Activated CD4-positive, alpha-beta T cell treated with anti-CD3 and anti-CD28 coated beads for 36 hours (primary cell): Measurements from ENCODE around the gene CFAP97. TPM values are rescaled to one million over a fixed set of nuclear protein-coding genes. Genes with fewer than 3 reads are reported as not detected.

Experiments used
- ATAC-seq: fragments of 200-7000 bp; cut with Tn5 transposase; one replicate; pipeline ENCODE4 v1.10.0; 2021; ENCODE audit warnings: mild to moderate bottlenecking, moderate library complexity
- CTCF ChIA-PET: fragments of 350-600 bp; sonication (Branson Sonifier 250); formaldehyde crosslinking; loops from one replicate; lab custom pipeline; 2021; ENCODE audit warnings: antibody characterized with exemption; lab: Charles Lee
- POLR2A ChIA-PET: fragments of 350-600 bp; sonication (Branson Sonifier 250); formaldehyde crosslinking; loops from one replicate; lab custom pipeline; 2021; ENCODE audit warnings: antibody characterized with exemption, inconsistent platforms; lab: Charles Lee
- DNase-seq: peaks from one replicate; pipeline ENCODE4 v3.0.0-alpha.2; 2020
- H3K27ac Mint-ChIP-seq: one replicate; pipeline ENCODE4 v1.8.0; 2021; ENCODE audit warnings: mixed read lengths
- H3K27me3 Mint-ChIP-seq: one replicate; pipeline ENCODE4 v1.8.0; 2021; ENCODE audit warnings: mixed read lengths
- H3K36me3 Mint-ChIP-seq: one replicate; pipeline ENCODE4 v1.8.0; 2021; ENCODE audit warnings: low read depth, mixed read lengths
- H3K4me1 Mint-ChIP-seq: one replicate; pipeline ENCODE4 v1.8.0; 2021; ENCODE audit warnings: mixed read lengths
- H3K4me3 Mint-ChIP-seq: one replicate; pipeline ENCODE4 v1.8.0; 2021; ENCODE audit warnings: mild to moderate bottlenecking, moderate library complexity, mixed read lengths
- H3K9me3 Mint-ChIP-seq: one replicate; pipeline ENCODE4 v1.8.0; 2021; ENCODE audit warnings: low read depth, mixed read lengths
- intact Hi-C, 2 experiments: fragments of 100-400 bp; cut with DNase I in 1 of 2; cut with micrococcal nuclease in 1 of 2; formaldehyde crosslinking; loops; one replicate each; pipeline versions ENCODE4 v1.14.2 to v1.15.1; 2022 to 2024; cut with DNase I, micrococcal nuclease
- total RNA-seq, 2 experiments: library from RNA; stranded (reverse); gene quantifications; one replicate each; pipeline ENCODE4 v1.2.3, GENCODE V29; 2021

The CFAP97 gene
- total RNA-seq, 2 experiments from 2014 or later, result 54.6 to 81.8 TPM

DNA sequence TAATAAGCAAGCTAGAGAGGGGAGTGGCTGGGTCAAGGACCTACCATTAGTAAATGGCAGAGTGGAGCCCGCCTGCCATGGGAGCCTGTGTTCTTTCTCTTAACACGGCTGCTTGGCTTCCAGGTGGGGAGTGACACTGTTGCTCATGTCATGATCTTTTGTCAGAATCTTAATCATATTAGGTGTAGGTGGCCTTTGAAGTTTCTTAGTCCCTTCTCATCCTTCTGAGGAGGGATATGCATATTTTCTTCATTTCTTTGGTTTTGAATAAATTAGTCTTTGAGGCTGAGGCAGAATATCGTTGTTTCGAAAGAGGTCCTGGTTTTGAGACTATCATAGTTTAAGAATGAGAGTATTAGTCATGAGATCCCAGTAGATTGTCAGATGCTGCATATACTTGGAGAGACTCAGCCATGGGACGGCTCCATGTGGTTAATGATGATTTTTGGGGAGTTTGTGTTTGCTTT, 34.4 kb upstream of the CFAP97 start:
- intact Hi-C loops, result no loop called here

DNA sequence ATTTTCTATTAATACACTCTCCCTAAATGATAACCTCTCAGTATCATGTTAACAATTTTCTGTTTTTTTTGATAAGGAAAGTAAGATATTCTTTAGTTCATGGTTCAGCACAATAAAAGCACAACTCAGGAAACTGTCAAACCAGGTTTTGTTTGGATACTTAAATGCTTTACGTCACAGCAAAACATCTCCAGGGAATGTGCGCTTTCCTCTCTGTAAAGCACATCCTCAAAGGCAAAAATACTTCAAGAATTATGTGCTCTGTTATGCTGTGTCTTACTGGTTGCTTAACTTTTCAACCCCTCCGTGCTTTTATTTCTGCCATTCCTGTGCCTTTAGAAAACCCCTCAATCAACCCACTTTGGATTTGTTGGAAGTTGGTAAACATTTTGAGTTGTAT, 33.4 kb upstream of the CFAP97 start:
- peaks cover 9% of the 10 kb centered on the region for H3K36me3 Mint-ChIP-seq
- intact Hi-C loops, result no loop called here
- H3K4me3 Mint-ChIP-seq, result no peak overlapping the region
- peaks cover 7% of the 10 kb centered on the region for H3K9me3 Mint-ChIP-seq
- H3K27me3 Mint-ChIP-seq, result no peaks in the 10 kb centered on the region
- H3K27ac Mint-ChIP-seq, result no peak overlapping the region
- H3K4me1 Mint-ChIP-seq, result peaks cover 24% of the 10 kb centered on the region
- DNase-seq, result no peak
- ChIA-PET POLR2A (interaction anchor here (0.7 kb wide), 1 partner anchor 22 kb away, joined by 5 read pairs; no protein-coding TSS in a partner anchor), CTCF (no interaction called here)
- no peak for ATAC-seq

More for the DNA sequence above, 34.4 kb upstream of the CFAP97 start:
- H3K27me3 Mint-ChIP-seq, result no peaks in the 10 kb centered on the region
- H3K27ac Mint-ChIP-seq, result peak overlapping the region; percentile 58
- H3K4me3 Mint-ChIP-seq, result peak overlapping the region; percentile 17
- peaks cover 23% of the 10 kb centered on the region for H3K4me1 Mint-ChIP-seq
- H3K36me3 Mint-ChIP-seq, result peaks cover 9% of the 10 kb centered on the region
- ATAC-seq (peak; percentile 90), DNase-seq (peak; percentile 53)
- CTCF ChIA-PET, result no interaction called here
- H3K9me3 Mint-ChIP-seq, result peaks cover 7% of the 10 kb centered on the region
- POLR2A ChIA-PET, result no interaction called here

DNA sequence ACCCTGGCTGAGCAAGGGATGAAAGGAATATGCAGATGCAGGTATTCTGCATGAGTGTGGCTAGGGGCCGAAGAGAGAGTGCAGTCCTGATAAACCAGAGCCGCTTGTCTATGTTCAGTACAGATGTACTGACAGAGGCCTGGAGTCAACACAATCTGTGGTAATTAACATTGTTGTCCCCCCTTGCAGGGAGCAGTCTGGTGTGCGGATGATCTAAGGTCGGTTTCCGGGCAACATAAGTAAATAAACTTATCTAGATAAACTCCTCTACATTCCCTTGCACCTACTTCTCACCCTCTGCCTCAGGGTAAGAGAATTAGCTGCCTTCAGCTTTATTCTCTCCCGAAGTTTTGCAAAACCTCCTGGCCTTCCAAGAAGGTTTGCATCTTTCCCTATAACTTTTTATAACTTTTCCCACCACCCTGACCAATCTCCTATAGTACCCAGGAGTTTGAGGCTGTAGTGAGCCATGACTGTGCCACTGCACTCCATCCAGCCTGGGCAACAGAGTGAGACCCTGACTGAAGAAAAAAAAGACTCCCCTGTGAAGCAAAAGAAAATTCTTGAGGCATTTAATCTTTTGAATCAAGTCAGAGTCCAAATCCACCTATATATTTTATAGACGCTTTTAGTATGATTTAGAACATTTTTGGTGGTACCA, 32.2 kb upstream of the CFAP97 start:
- no peak for DNase-seq
- Mint-ChIP-seq H3K4me3 (no peak overlapping the region), H3K27ac (no peak overlapping the region), H3K9me3 (peaks cover 7% of the 10 kb centered on the region), H3K36me3 (peaks cover 9% of the 10 kb centered on the region), H3K27me3 (no peaks in the 10 kb centered on the region), H3K4me1 (peaks cover 29% of the 10 kb centered on the region)
- ATAC-seq, result no peak
- POLR2A ChIA-PET, result no interaction called here
- CTCF ChIA-PET, result interaction anchor here (0.9 kb wide), 1 partner anchor 9 kb away, joined by 3 read pairs; no protein-coding TSS in a partner anchor
- intact Hi-C loops, result no loop called here

DNA sequence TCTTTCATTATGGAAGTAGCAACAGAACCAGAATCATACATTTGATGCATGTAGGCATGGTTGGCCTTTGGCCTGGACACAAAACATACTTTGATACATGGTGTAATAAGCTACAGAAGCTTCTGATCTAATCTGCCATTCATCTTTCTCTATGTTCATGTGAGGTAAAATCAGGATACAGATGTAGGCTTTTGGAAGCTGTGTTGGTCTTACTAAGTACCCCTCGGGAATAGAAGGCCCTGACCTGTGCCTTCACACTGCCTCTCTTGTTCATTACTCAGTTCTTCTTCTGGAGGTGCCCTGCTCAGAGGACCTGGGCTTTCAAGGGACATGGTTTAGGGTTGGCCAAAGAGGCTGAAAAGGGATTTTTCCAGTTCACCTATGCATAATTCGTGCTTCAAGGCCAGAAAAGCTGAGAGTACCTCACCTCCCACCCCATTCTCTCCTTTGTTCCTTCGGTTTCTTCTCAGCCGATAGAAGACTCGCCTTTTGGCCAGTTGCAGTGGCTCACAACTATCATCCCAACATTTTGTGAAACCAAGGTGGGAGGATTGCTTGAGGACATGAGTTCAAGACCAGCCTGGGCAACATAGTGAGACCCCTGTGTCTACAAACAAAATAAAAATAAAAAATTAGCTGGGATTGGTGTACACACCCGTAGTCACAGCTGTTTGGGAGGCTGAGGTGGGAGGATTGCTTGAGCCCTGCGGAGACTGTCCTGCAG, 31.5 kb upstream of the CFAP97 start:
- CTCF ChIA-PET, result interaction anchor here (0.9 kb wide), 1 partner anchor 10 kb away, joined by 3 read pairs; no protein-coding TSS in a partner anchor
- H3K9me3 Mint-ChIP-seq, result peaks cover 7% of the 10 kb centered on the region
- intact Hi-C loops, result no loop called here
- peaks cover 29% of the 10 kb centered on the region for H3K4me1 Mint-ChIP-seq
- H3K27ac Mint-ChIP-seq, result no peak overlapping the region
- H3K27me3 Mint-ChIP-seq, result no peaks in the 10 kb centered on the region
- POLR2A ChIA-PET, result no interaction called here
- peaks cover 9% of the 10 kb centered on the region for H3K36me3 Mint-ChIP-seq
- H3K4me3 Mint-ChIP-seq, result no peak overlapping the region
- ATAC-seq (no peak), DNase-seq (no peak)

DNA sequence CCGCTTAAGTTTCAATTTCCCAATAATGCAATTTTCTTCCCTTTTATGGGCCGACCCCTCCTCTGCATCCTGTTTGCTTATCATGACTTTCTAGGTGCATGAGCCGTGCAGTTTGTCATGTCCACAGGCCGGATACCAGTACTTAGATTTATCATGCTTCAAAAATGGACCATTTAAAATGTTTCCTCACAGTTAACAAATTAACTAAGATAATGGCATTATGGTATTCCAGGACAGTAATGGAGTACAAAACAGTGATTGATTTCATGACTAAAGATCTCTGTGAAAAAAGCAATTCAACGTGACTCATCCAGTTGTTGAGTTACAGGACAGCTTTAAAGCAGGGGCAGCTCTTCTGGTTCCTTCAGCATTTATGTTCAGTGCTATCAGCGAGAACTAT, 28.6 kb upstream of the CFAP97 start:
- Mint-ChIP-seq H3K4me1 (peaks cover 14% of the 10 kb centered on the region), H3K27me3 (no peaks in the 10 kb centered on the region), H3K36me3 (peaks cover 3% of the 10 kb centered on the region), H3K27ac (no peak overlapping the region), H3K4me3 (no peak overlapping the region), H3K9me3 (no peaks in the 10 kb centered on the region)
- DNase-seq (no peak), ATAC-seq (no peak)
- intact Hi-C loops, result no loop called here
- CTCF ChIA-PET, result interaction anchor here (1.0 kb wide), 1 partner anchor 25 kb away, joined by 3 read pairs; no protein-coding TSS in a partner anchor
- POLR2A ChIA-PET, result no interaction called here

GRCh38 chr4:185229021-185229818, 25.4 kb upstream of the CFAP97 start:
- H3K27me3 Mint-ChIP-seq, result no peaks in the 10 kb centered on the region
- ATAC-seq (no peak), DNase-seq (no peak)
- POLR2A ChIA-PET, result interaction anchor here (0.6 kb wide), 1 partner anchor 373 kb away, joined by 5 read pairs; no protein-coding TSS in a partner anchor
- H3K9me3 Mint-ChIP-seq, result no peaks in the 10 kb centered on the region
- H3K4me3 Mint-ChIP-seq, result no peak overlapping the region
- H3K4me1 Mint-ChIP-seq, result peaks cover 13% of the 10 kb centered on the region
- intact Hi-C loops, result no loop called here
- H3K27ac Mint-ChIP-seq, result no peak overlapping the region
- H3K36me3 Mint-ChIP-seq, result no peaks in the 10 kb centered on the region
- CTCF ChIA-PET, result interaction anchor here (0.7 kb wide), 1 partner anchor 155 kb away, joined by 3 read pairs; no protein-coding TSS in a partner anchor

DNA sequence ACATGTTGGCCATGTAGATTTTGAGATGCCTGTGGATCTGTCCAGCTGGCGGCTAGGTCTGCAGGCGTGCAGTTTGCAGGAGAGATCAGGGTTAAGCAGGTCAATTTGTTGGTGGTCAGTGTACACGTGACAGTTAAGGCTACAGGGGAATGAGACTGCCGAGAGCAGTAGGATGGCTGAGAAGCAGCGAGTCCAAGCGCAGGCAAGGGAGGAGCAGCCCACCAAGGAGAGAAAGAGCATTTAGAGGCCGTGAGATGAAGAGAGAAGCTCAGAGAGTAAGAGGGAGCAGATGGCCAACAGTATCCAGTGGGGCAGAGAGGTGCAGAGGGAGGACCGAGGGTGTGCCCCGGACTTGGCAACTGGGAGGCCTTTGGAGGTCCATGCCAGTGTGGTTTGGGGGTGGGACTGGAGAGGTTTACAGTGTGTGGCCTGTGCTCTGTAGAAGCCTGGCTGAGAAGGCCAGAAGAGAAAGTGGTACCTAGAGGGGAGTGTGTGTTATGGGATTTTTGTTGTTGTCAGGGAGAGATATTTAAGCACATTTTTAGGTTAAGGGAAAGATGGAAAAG, 24.0 kb upstream of the CFAP97 start:
- no peak for ATAC-seq
- no peaks in the 10 kb centered on the region for H3K27me3 Mint-ChIP-seq
- no peaks in the 10 kb centered on the region for H3K36me3 Mint-ChIP-seq
- intact Hi-C loops, result no loop called here
- H3K9me3 Mint-ChIP-seq, result no peaks in the 10 kb centered on the region
- H3K27ac Mint-ChIP-seq, result no peak overlapping the region
- POLR2A ChIA-PET, result no interaction called here
- H3K4me1 Mint-ChIP-seq, result peaks cover 10% of the 10 kb centered on the region
- no peak for DNase-seq
- CTCF ChIA-PET, result interaction anchor here (1.1 kb wide), 1 partner anchor 19 kb away, joined by 3 read pairs; no protein-coding TSS in a partner anchor
- no peak overlapping the region for H3K4me3 Mint-ChIP-seq

DNA sequence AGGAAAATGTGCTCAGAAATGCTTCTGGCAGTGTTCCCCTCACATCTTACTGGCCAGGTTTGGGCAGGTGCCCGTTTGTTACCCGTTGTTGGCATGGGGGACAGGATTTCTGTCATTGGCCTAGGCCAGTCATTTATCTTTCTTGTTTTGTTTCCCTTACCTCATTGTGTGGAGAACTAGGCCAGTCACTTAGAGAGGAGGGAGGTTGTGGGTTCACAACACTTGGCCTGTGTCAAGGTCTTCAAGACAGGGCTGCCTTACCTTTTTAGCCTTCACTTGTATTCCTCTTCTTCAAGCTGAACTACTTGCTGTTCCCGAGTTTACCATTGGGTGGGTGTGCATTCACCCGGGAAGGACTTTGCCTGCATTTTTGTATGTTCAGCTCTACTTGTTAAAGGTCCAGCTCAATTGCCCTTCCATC, 23.3 kb upstream of the CFAP97 start:
- Mint-ChIP-seq H3K4me3 (no peak overlapping the region), H3K36me3 (no peaks in the 10 kb centered on the region), H3K9me3 (no peaks in the 10 kb centered on the region), H3K27ac (no peak overlapping the region), H3K27me3 (no peaks in the 10 kb centered on the region), H3K4me1 (peaks cover 4% of the 10 kb centered on the region)
- ChIA-PET POLR2A (no interaction called here), CTCF (interaction anchor here (0.8 to 1.1 kb wide), 2 partner anchors 19 to 24 kb away, joined by 3 read pairs; no protein-coding TSS in a partner anchor)
- intact Hi-C loops, result no loop called here
- ATAC-seq, result no peak
- no peak for DNase-seq

GRCh38 chr4:185225940-185226339, 22.1 kb upstream of the CFAP97 start:
- H3K27ac Mint-ChIP-seq, result no peak overlapping the region
- H3K27me3 Mint-ChIP-seq, result no peaks in the 10 kb centered on the region
- intact Hi-C loops, result no loop called here
- H3K4me3 Mint-ChIP-seq, result no peak overlapping the region
- H3K36me3 Mint-ChIP-seq, result no peaks in the 10 kb centered on the region
- POLR2A ChIA-PET, result interaction anchor here (0.6 kb wide), 1 partner anchor 9 kb away, joined by 3 read pairs; no protein-coding TSS in a partner anchor
- H3K4me1 Mint-ChIP-seq, result no peaks in the 10 kb centered on the region
- CTCF ChIA-PET, result interaction anchor here (1.1 to 1.3 kb wide), 3 partner anchors 16 to 228 kb away, joined by 3 read pairs; no protein-coding TSS in a partner anchor
- no peaks in the 10 kb centered on the region for H3K9me3 Mint-ChIP-seq
- ATAC-seq, result no peak
- DNase-seq, result no peak

DNA sequence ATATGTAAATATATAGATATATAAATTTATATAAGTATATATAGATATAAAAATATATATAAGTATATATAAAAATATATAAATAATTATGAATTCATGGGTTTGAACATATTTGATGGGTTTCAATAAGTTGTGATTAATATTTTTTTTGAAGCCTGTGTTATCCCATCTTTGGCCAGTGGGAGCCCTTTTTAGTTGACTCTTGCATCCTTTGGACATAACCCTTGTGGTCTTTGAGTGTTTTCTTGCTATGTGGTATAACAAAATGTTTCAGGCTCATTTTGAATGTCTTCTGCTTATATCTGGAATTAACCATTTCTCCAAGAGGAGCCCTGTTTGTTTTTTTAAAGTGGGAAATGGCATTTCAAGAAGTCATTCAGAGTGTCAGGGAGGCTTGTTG, 20.8 kb upstream of the CFAP97 start:
- no peak for ATAC-seq
- intact Hi-C loops, result no loop called here
- CTCF ChIA-PET, result no interaction called here

DNA sequence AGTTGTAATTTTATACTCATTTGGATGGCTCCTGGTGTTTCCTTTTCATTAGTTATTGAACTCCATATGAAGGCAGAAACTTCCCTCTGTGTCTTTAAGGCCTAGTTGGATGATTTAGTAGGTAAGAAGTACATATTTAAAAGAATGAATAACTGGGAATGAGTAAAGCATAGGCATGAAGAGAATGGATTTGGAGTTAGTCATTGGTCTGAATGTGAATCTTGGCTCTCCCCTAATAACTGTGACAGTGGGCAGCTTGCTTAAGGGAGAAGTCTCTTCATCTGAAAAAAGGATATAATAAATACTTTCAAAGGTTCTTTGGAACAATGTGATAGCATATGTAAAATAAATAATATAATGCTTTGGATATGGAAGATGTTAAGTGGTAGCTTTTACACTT, 18.8 kb upstream of the CFAP97 start:
- Mint-ChIP-seq H3K4me3 (no peak overlapping the region), H3K27me3 (no peaks in the 10 kb centered on the region), H3K9me3 (no peaks in the 10 kb centered on the region), H3K27ac (no peak overlapping the region), H3K4me1 (peaks cover 3% of the 10 kb centered on the region), H3K36me3 (no peaks in the 10 kb centered on the region)
- no peak for ATAC-seq
- no peak for DNase-seq
- ChIA-PET CTCF (no interaction called here), POLR2A (no interaction called here)
- intact Hi-C loops, result no loop called here

More for the DNA sequence above, 20.8 kb upstream of the CFAP97 start:
- POLR2A ChIA-PET, result no interaction called here
- Mint-ChIP-seq H3K36me3 (no peaks in the 10 kb centered on the region), H3K27ac (no peak overlapping the region), H3K9me3 (no peaks in the 10 kb centered on the region), H3K4me1 (no peaks in the 10 kb centered on the region), H3K4me3 (no peak overlapping the region), H3K27me3 (no peaks in the 10 kb centered on the region)
- DNase-seq, result no peak
